PC-3 (cell line): ENCODE results near the gene TCF7. TPM values are rescaled to one million over a fixed set of nuclear protein-coding genes. Genes with fewer than 3 reads are reported as not detected.

Source experiments
- ATAC-seq: fragments of 200-7000 bp; cut with Tn5 transposase; 2 replicates; pipeline ENCODE4 v1.9.1; 2020; ENCODE audit warnings: mild to moderate bottlenecking, moderate library complexity
- BruUV-seq: library from RNA; stranded (reverse); fragments of 400-500 nt; replicated peaks from 2 replicates; lab custom pipeline; 2021; lab: Mats Ljungman, UMichigan
- CTCF ChIA-PET: fragments of 300-600 bp; sonication (Branson Sonifier 250); formaldehyde crosslinking; loops from one replicate; lab custom pipeline; 2022; ENCODE audit warnings: antibody characterized with exemption; lab: Charles Lee
- POLR2A ChIA-PET: fragments of 300-600 bp; sonication (Branson Sonifier 250); formaldehyde crosslinking; loops from one replicate; lab custom pipeline; 2022; ENCODE audit warnings: antibody characterized with exemption; ENCODE audit not compliant: unreplicated experiment; lab: Charles Lee
- DNase-seq: peaks from one replicate; pipeline ENCODE4 v3.0.0-alpha.2; 2015
- H2AFZ ChIP-seq: fragments of 300-600 bp; sonication (generic); 2 replicates; pipeline ENCODE4 v1.6.0; 2016; ENCODE audit warnings: antibody characterized with exemption, low read length
- H3F3A ChIP-seq: fragments of 300-600 bp; sonication (generic); one replicate; pipeline ENCODE4 v1.6.0; 2017; ENCODE audit warnings: antibody characterized with exemption, low read length, control low read depth, mild to moderate bottlenecking; ENCODE audit not compliant: unreplicated experiment
- H3K27ac ChIP-seq: fragments of 300-600 bp; sonication (generic); 2 replicates; pipeline ENCODE4 v1.5.1; 2016; ENCODE audit warnings: mild to moderate bottlenecking, low read length
- H3K27me3 ChIP-seq: fragments of 300-600 bp; sonication (generic); 2 replicates; pipeline ENCODE4 v1.6.1; 2016; ENCODE audit warnings: low read length, mixed read lengths
- H3K36me3 ChIP-seq: fragments of 300-600 bp; sonication (generic); 2 replicates; pipeline ENCODE4 v1.6.1; 2016; ENCODE audit warnings: low read depth, mixed run types, low read length, mixed read lengths
- H3K4me1 ChIP-seq: fragments of 300-600 bp; sonication (generic); 2 replicates; pipeline ENCODE4 v1.5.1; 2016; ENCODE audit warnings: low read length; ENCODE audit not compliant: insufficient read depth
- H3K4me2 ChIP-seq: fragments of 300-600 bp; sonication (generic); 2 replicates; pipeline ENCODE4 v1.6.0; 2016; ENCODE audit warnings: low read length
- H3K4me3 ChIP-seq: fragments of 300-600 bp; sonication (generic); 2 replicates; pipeline ENCODE4 v1.5.1; 2016; ENCODE audit warnings: mild to moderate bottlenecking, low read length, mixed read lengths
- H3K79me2 ChIP-seq: fragments of 300-600 bp; sonication (generic); 2 replicates; pipeline ENCODE4 v1.6.1; 2017; ENCODE audit warnings: low read length, mixed read lengths
- H3K9ac ChIP-seq: fragments of 300-600 bp; sonication (generic); 2 replicates; pipeline ENCODE4 v1.6.0; 2016; ENCODE audit warnings: mild to moderate bottlenecking, low read length
- H3K9me2 ChIP-seq: fragments of 300-600 bp; sonication (generic); replicated peaks from 2 replicates; pipeline ENCODE4 v1.6.1; 2016; ENCODE audit warnings: mixed run types, low read length, mixed read lengths
- H3K9me3 ChIP-seq: fragments of 300-600 bp; sonication (generic); 2 replicates; pipeline ENCODE4 v1.6.1; 2016; ENCODE audit warnings: low read length, mixed read lengths
- H4K20me1 ChIP-seq: fragments of 300-600 bp; sonication (generic); 2 replicates; pipeline ENCODE4 v1.6.1; 2016; ENCODE audit warnings: low read length, mixed read lengths
- EZH2 ChIP-seq: fragments of 300-600 bp; sonication (generic); IDR thresholded peaks from one replicate; pipeline ENCODE4 v1.6.1; 2017; ENCODE audit warnings: antibody characterized with exemption, mild to moderate bottlenecking, low read length; ENCODE audit not compliant: unreplicated experiment
- EZH2phosphoT487 ChIP-seq: fragments of 300-600 bp; sonication (generic); IDR thresholded peaks from 2 replicates; pipeline ENCODE4 v1.6.1; 2018; ENCODE audit warnings: mild to moderate bottlenecking, antibody characterized with exemption, low read length, borderline replicate concordance
- intact Hi-C: fragments of 100-400 bp; cut with micrococcal nuclease; formaldehyde crosslinking; loops from 2 replicates; pipeline ENCODE4 v1.9.0; 2023
- total RNA-seq: library from RNA; depleted of rRNA; stranded (reverse); fragments of >200 nt; gene quantifications from 2 replicates; pipeline ENCODE4 v1.2.3, GENCODE V29; 2014
- TF ChIP-seq, protein P1 (sequence below): fragments of 300-600 bp; sonication (generic); conservative IDR thresholded peaks from 2 replicates; pipeline ENCODE4 v1.5.1; 2017; ENCODE audit warnings: antibody characterized with exemption, low read depth, mild to moderate bottlenecking, low read length

TCF7 gene
- total RNA-seq, 1 experiment from 2014 or later, result 3.9 TPM

DNA sequence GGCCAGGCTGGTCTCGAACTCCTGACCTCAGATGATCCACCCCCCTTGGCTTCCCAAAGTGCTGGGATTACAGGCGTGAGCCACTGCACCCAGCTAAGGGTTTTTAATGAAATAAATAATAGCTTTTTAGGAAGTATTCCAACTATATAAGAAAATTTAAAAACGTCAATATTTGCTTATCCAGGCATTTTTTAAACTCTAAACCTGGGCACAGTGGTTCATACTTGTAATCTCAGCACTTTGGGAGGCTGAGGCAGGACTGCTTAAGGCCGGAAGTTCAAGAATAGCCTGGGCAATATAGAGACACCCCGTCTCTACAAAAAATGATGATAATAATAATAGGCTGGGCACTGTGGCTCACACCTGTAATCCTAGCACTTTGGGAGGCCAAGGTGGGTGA lies 48.1 kb downstream of the TCF7 start:
- POLR2A ChIA-PET, result no interaction called here
- Histone ChIP-seq H4K20me1 (no peaks in the 10 kb centered on the region), H3K79me2 (peaks cover 25% of the 10 kb centered on the region)

DNA sequence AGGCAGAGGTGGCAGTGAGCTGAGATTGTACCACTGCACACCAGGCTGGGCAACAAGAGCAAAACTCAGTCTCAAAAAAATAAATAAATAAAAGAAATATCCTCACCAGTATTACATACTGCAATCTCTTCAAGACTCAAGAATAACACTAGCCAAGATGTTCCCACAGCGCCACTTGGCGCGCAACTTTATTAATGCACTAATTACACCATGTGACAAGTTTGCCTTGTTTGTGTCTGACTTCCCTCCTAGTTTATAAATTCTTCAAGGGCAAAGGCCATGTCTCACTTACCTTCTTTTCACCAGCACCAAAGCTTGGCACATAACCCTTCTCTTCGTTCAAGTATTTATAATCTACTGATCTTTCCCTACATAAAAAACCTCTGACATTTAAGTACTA lies 57.5 kb downstream of the TCF7 start:
- CTCF ChIA-PET, result no interaction called here
- Histone ChIP-seq H3K4me3 (no peak overlapping the region), H3K4me2 (no peak overlapping the region), H3K79me2 (peaks cover 89% of the 10 kb centered on the region), H4K20me1 (peaks cover 52% of the 10 kb centered on the region), H3K36me3 (peaks cover 52% of the 10 kb centered on the region), H3F3A (no peaks in the 10 kb centered on the region), H3K4me1 (peaks cover 13% of the 10 kb centered on the region), H2AFZ (no peak overlapping the region), H3K27me3 (no peaks in the 10 kb centered on the region), H3K9me3 (no peaks in the 10 kb centered on the region), H3K9me2 (no peaks in the 10 kb centered on the region), H3K9ac (no peak overlapping the region), H3K27ac (no peak overlapping the region)
- BruUV-seq, result no TSS peak
- POLR2A ChIA-PET, result no interaction called here
- TF ChIP-seq EZH2phosphoT487 (no peak), EZH2 (no peak)
- TF ChIP-seq, protein P1, sequence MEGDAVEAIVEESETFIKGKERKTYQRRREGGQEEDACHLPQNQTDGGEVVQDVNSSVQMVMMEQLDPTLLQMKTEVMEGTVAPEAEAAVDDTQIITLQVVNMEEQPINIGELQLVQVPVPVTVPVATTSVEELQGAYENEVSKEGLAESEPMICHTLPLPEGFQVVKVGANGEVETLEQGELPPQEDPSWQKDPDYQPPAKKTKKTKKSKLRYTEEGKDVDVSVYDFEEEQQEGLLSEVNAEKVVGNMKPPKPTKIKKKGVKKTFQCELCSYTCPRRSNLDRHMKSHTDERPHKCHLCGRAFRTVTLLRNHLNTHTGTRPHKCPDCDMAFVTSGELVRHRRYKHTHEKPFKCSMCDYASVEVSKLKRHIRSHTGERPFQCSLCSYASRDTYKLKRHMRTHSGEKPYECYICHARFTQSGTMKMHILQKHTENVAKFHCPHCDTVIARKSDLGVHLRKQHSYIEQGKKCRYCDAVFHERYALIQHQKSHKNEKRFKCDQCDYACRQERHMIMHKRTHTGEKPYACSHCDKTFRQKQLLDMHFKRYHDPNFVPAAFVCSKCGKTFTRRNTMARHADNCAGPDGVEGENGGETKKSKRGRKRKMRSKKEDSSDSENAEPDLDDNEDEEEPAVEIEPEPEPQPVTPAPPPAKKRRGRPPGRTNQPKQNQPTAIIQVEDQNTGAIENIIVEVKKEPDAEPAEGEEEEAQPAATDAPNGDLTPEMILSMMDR, result no peak
- DNase-seq (no peak), ATAC-seq (no peak)
- intact Hi-C loops, result no loop called here

More for the DNA sequence above, 48.1 kb downstream of the TCF7 start:
- Histone ChIP-seq H3K9ac (no peak overlapping the region), H3K4me2 (no peak overlapping the region), H3K36me3 (peaks cover 63% of the 10 kb centered on the region), H2AFZ (no peak overlapping the region), H3K27ac (no peak overlapping the region), H3K4me1 (no peaks in the 10 kb centered on the region), H3K27me3 (no peaks in the 10 kb centered on the region), H3K9me2 (no peaks in the 10 kb centered on the region), H3K9me3 (no peaks in the 10 kb centered on the region), H3F3A (no peaks in the 10 kb centered on the region), H3K4me3 (no peak overlapping the region)
- no TSS peak for BruUV-seq
- ATAC-seq (no peak), DNase-seq (no peak)
- TF ChIP-seq EZH2phosphoT487 (no peak), EZH2 (no peak)
- TF ChIP-seq, protein P1, result no peak
- intact Hi-C loops, result no loop called here
- CTCF ChIA-PET, result no interaction called here
